ENCODE results near the gene IGF2BP2.

GRCh38 chr3:185717627-185718402 lies 107.0 kb downstream of the IGF2BP2 start:
- TF ChIP-seq POLR2A (IDR thresholded peaks at IDR 0.05; ENCODE audit: low read length), result no peak
- no peak for TF ChIP-seq CTCF (IDR thresholded peaks at IDR 0.05)
- TF ChIP-seq EP300 (IDR thresholded peaks at IDR 0.05), result no peak
- TF ChIP-seq BHLHE40 (IDR thresholded peaks at IDR 0.05; ENCODE audit: low read depth, low read length), result no peak
- TF ChIP-seq KDM1A (IDR thresholded peaks at IDR 0.05; ENCODE audit: low read depth), result no peak
- TF ChIP-seq HMGXB4 (CRISPR knock-in tag; IDR thresholded peaks at IDR 0.05; ENCODE audit: borderline replicate concordance), result no peak
- no peak for TF ChIP-seq JUN (IDR thresholded peaks at IDR 0.05)

Measured in A549 (cell line).